Activated CD4-positive, alpha-beta T cell treated with anti-CD3 and anti-CD28 coated beads for 24 hours (primary cell): Measurements from ENCODE around the gene ZNF292.
"Not testable (repeated sequence)": the region's sequence is repeated elsewhere in the genome, so short reads cannot be mapped to it uniquely, and the experiment has no call there.

Experiments
- DNase-seq, 2 donors: peaks; one replicate each; pipeline ENCODE4 v3.0.0-alpha.2; 2020; ENCODE audit warnings: low read depth in 2 of 2

The ZNF292 gene

GRCh38 chr6:87274660-87275274 is 119.4 kb downstream of the ZNF292 start:
- no peak for DNase-seq

DNA sequence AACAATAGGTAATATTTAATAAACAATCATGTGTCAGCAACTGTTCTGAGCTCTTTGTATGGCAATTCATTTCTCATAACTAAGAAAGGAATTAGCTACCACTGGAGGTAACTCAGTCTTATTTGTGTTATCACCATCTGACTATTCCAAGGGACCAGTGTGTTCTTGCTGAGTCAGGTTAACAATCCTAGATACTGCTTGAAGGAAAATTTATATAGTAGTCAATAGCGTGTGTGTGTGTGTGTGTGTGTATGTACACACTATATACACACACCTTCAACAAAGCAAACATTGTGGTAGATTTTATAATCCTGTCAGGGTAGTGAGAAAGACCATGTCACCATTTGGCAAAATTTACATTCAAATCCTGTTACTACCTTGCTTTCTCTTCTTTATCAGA is 121.3 kb downstream of the ZNF292 start:
- DNase-seq: no peak

DNA sequence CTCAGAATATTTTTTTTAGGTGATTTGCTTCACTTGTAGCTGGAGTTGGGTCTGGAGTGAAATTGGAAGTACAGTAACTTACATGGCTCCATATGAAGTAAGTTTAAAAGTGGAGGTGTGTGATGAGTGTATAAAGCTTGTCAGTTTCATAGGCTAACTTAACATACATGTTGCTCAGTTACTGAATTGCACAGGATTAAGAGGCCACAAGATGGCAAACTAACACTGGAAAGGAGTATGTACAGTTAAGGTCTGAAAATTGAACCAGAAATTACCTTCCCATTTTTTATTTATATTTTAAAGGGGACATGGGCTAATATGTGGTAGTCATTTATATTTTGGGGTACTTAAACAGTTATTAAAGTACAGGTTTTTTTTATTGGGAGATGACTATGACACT is 121.8 kb downstream of the ZNF292 start:
- DNase-seq: no peak

GRCh38 chr6:87279196-87279595 is 123.8 kb downstream of the ZNF292 start:
- DNase-seq: no peak

- no peak for DNase-seq
These were observed 126.1 kb downstream of the ZNF292 start for GRCh38 chr6:87281426-87281825.

DNA sequence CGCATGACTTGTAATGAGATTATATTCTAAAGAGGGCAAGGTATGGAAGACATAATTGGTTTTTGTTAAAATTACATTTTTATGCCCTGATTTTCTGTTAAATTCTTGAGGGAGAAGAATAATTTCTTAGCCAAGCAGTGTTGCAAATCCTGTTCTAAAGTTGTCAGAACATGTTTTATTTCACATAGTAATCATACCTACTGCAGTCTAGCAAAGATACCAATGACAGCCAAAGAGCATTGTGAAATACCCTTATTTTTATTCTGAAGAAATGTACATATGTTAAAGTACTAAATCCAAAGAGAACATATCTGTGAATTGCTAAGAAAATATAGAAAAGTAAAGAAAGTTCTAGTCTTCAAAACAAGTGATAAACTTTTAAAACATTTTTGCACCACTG is 127.4 kb downstream of the ZNF292 start:
- no peak for DNase-seq

DNA sequence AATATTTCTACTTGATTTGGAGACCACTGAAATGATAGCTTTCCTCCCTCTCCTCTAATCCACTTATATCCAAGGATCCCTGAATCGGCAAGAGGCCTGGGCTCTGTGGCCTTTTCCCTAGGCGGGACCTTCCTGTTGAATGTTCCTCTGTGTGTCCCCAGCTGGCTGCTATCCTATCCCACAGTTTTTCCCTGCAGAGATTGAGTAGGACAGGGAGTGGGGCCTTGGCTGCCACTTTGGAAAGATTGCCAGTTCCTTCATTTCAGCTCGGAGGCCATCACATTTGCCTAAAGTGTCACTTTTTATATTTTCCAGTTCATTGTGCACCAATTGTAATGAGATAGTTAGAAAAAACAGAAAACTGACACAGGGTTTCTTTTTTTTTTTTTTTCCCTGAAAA is 128.1 kb downstream of the ZNF292 start:
- no peak for DNase-seq

DNA sequence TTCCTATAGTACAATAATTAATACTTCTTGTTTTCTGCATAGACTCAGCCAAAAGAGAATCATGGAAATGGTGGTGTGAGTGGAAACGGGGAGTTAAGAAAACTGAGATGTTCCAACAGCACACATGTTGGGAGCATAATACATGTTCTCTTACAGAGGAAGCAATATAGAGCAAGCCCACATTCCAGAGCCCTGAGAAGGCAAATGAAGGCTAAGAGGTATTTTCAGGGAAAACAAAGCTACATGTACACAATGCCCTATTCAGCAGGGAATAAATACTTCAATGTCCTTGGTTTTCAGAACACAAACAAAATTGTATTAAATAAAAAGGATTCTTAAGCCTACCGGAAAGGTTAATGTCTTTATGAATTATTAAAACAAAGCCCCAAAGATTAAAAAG is 131.9 kb downstream of the ZNF292 start:
- DNase-seq: no peak

- DNase-seq: no peak
These were observed 134.2 kb downstream of the ZNF292 start for GRCh38 chr6:87289571-87289970.

DNA sequence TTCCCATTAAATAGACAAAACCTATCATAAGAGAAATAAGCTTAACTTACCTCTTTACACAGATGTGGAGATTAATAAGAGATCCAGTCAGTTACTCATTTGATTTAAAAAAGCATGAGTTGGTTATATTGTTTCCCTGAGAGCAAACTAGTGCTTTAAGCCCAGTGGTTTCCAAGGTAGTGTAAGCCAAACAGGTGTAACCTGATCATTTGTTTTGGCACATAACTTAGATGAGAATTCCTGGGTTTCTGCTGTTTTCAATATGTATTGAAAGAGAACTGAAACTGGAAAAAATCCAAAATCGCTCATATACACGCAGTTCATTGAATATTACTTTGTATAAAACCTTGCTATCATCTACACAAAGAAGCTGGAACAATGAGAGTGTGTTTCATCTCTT is 136.5 kb downstream of the ZNF292 start:
- DNase-seq: no peak

DNA sequence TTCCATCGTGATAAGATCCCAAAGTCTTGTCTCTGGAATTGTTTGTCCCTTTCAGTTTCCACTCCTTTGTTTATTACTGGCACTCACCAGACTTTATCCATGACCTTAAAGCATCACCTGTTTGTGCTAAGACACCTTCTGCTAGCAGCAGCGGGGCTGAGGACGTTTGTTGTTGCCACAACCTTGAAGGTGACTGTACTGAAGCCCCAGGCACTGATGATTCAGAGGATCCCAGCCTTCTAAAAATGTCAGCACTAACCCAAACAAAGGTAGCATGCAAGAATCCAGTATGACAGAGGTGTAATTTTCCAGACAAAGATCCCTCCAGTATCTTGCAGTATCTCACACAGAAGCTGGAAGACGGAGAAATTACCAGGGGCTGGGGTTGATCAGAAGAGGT is 138.2 kb downstream of the ZNF292 start:
- DNase-seq: no peak

DNA sequence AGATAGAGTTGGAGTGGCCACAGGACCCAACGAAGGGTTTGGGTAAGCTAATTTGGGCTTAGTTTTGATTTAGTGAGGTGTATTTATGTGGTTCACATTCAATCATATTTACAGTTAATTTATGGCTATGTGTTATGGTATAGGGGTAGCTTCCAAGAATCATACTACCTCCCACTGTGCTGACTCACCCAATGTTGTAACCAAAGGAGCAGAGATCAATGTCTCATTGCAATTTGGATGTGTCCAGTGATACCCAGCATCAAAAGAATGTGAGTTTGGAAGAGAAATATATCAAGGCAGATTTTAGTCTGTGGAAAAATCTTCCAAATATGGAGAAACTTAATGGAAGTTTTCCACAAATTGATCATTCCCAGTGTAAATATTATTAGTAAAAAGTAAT is 141.8 kb downstream of the ZNF292 start:
- no peak for DNase-seq

- not testable (repeated sequence) for DNase-seq
These were observed 145.9 kb downstream of the ZNF292 start for GRCh38 chr6:87301277-87301676.

GRCh38 chr6:87308970-87309369 is 153.6 kb downstream of the ZNF292 start:
- no peak for DNase-seq

DNA sequence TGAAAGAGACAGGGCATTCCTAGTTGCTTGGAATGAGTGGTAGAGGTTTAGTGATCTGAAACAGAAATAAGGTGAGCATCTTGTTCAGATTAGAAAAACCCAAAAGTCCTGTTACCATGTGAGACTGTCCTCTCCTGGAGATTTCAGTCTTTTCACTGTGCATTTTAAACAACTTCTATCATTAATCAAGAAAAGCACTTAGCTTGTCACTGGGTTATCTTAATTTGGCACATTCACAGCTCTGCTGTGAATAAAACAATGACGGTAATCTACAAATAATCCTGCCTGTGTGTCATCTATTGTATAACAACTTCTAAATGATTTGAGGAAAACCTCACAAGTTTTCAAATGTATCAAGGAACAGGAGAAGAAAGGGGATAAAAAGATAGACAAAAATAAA is 157.5 kb downstream of the ZNF292 start:
- DNase-seq: no peak
